ENCODE measurements around the gene STARD9.

STARD9 gene

GRCh38 chr15:42736178-42736792, 160.9 kb downstream of the STARD9 start:
- TF ChIP-seq CTCF (IDR thresholded peaks at IDR 0.05; ENCODE audit: insufficient read depth, low read depth, low read length, missing control alignments), result no peak
- peak; percentile 21 for DNase-seq (ENCODE audit: low read depth)

GRCh38 chr15:42736793-42737528, 161.6 kb downstream of the STARD9 start, which contains the start of gene CDAN1:
Gene CDAN1 (minus strand): TSS chr15:42737128. CDS start chr15:42737102, 26 bp downstream.
- no peak for TF ChIP-seq CTCF (IDR thresholded peaks at IDR 0.05; ENCODE audit: insufficient read depth, low read depth, low read length, missing control alignments)
- peak within 1 kb of the TSS; percentile 83 for H3K4me3 ChIP-seq (ENCODE audit: low read depth, low read length)
- peak; percentile 89 for DNase-seq (ENCODE audit: low read depth)

More at GRCh38 chr15:42736178-42736792, 160.9 kb downstream of the STARD9 start:
- H3K4me3 ChIP-seq (ENCODE audit: low read depth, low read length), result peak overlapping the region; percentile 83

- TF ChIP-seq CTCF (IDR thresholded peaks at IDR 0.05; ENCODE audit: insufficient read depth, low read depth, low read length, missing control alignments), result no peak
- DNase-seq (ENCODE audit: low read depth), result no peak
- H3K4me3 ChIP-seq (ENCODE audit: low read depth, low read length), result peak overlapping the region; percentile 75
Observed at GRCh38 chr15:42737529-42738328, 162.3 kb downstream of the STARD9 start.

- DNase-seq (ENCODE audit: low read depth), result no peak
- no peak for TF ChIP-seq CTCF (IDR thresholded peaks at IDR 0.05; ENCODE audit: insufficient read depth, low read depth, low read length, missing control alignments)
- no peak overlapping the region for H3K4me3 ChIP-seq (ENCODE audit: low read depth, low read length)
Observed at GRCh38 chr15:42741710-42742109, 166.3 kb downstream of the STARD9 start.

GRCh38 chr15:42742149-42742548, 166.7 kb downstream of the STARD9 start:
- DNase-seq (ENCODE audit: low read depth), result no peak
- no peak overlapping the region for H3K4me3 ChIP-seq (ENCODE audit: low read depth, low read length)
- no peak for TF ChIP-seq CTCF (IDR thresholded peaks at IDR 0.05; ENCODE audit: insufficient read depth, low read depth, low read length, missing control alignments)

- no peak for DNase-seq (ENCODE audit: low read depth)
- no peak overlapping the region for H3K4me3 ChIP-seq (ENCODE audit: low read depth, low read length)
- no peak for TF ChIP-seq CTCF (IDR thresholded peaks at IDR 0.05; ENCODE audit: insufficient read depth, low read depth, low read length, missing control alignments)
Observed at GRCh38 chr15:42744195-42744594, 168.8 kb downstream of the STARD9 start.
